GM12873 (cell line): ENCODE data around the gene ARHGEF5.

ENCODE experiments used
- TF ChIP-seq, protein P1 (sequence below): IDR thresholded peaks from 2 replicates; pipeline ENCODE4 v1.5.1; 2012; ENCODE audit warnings: low read depth, mild to moderate bottlenecking, moderate library complexity, low read length, control low read depth; ENCODE audit not compliant: insufficient read depth; ENCODE audit errors: missing control alignments

ARHGEF5 gene

DNA sequence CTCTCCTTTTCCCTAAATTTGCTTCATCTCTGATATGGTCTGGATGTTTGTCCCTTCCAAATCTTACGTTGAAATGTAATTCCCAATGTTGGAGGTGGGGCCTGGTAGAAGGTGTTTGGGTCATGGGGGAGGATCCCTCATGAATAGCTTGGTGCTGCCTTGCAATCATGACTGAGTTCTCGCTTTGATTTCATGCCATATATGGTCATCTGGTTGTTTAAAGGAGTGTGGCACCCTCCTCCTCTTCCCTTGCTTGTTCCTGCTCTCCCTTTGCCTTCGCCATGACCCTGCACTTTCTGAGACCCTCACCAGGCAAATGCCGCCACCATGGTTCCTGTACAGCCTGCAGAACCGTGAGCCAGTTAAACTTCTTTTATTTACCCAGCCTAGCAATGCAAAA is 33.7 kb downstream of the ARHGEF5 start:
- TF ChIP-seq, protein P1, sequence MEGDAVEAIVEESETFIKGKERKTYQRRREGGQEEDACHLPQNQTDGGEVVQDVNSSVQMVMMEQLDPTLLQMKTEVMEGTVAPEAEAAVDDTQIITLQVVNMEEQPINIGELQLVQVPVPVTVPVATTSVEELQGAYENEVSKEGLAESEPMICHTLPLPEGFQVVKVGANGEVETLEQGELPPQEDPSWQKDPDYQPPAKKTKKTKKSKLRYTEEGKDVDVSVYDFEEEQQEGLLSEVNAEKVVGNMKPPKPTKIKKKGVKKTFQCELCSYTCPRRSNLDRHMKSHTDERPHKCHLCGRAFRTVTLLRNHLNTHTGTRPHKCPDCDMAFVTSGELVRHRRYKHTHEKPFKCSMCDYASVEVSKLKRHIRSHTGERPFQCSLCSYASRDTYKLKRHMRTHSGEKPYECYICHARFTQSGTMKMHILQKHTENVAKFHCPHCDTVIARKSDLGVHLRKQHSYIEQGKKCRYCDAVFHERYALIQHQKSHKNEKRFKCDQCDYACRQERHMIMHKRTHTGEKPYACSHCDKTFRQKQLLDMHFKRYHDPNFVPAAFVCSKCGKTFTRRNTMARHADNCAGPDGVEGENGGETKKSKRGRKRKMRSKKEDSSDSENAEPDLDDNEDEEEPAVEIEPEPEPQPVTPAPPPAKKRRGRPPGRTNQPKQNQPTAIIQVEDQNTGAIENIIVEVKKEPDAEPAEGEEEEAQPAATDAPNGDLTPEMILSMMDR: no peak

DNA sequence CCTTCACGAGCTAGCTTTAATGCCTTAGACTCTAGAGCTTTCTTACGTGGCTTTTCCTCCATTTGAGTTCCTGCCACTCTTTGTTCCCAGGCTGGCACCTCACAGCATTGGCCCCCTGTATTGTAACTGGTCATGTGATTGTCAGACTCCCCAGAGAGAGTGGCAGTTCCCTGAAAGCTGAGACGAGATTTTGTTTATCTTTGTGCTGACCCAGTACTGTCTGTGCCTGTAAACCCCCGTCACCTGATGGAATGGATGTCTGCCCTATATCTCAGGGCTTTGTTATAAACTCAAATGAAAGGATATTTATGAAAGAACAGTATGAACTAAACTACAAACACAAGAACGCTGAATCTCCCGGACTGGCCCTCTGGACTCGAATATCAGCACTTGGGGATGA is 35.3 kb downstream of the ARHGEF5 start:
- TF ChIP-seq, protein P1: no peak

DNA sequence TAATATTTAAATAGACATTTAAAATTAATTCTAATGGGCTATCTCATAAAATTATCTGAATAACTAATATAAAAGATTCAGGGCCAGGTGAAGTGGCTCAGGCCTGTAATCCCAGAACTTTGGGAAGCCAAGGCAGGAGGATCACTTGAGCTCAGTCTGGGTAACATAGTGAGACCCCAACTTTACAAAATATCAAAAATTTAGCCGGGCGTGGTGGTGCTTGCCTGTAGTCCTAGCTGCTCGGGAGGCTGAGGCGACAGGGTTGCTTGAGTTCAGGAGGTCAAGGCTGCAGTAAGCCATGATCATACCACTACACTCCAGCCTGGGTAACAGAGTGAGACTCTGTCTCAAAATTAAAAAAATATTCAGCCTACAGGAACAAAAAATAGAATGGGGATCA is 35.8 kb downstream of the ARHGEF5 start:
- TF ChIP-seq, protein P1: no peak

DNA sequence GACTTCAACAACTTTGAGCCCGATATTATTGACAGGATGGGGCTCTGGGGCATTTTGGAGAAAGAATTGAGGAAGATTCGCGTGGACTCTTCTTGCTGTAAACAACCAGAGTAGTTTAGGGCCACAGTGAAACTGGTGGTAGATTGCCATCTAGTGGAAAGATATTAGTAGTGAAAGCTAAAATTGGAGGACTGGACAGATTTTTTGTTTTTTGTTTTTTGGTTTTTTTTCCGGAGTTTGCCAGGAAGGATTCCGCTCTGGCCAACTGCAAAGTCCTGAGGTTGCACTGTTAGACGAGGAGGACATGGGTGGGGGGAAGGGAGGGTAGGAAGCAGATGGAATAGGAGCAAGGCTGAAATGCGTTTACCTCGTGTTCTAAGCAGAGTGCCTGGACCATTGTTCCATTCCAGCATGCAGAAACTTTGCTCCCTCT is 36.6 kb downstream of the ARHGEF5 start:
- TF ChIP-seq, protein P1: peak; percentile 60

DNA sequence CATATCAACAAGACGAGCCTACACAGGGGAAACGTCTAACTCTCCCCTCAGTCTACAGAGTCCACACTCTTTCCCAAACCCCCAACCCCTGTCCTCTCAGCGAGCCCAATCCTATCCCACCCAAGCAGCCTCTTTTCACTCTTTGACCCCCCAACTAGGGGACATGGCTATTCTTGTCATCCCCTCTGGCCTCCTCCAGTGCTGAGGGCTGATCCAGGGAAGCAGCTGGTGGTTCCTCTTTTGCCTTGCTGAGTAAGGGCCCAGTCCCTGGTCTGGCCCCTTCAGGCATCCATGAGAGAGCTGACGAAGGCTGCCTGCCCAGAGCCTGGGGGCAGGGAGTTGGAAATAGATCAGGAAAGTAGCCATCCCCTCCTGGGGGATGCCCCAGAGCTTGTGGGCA is 41.9 kb downstream of the ARHGEF5 start:
- TF ChIP-seq, protein P1: no peak

DNA sequence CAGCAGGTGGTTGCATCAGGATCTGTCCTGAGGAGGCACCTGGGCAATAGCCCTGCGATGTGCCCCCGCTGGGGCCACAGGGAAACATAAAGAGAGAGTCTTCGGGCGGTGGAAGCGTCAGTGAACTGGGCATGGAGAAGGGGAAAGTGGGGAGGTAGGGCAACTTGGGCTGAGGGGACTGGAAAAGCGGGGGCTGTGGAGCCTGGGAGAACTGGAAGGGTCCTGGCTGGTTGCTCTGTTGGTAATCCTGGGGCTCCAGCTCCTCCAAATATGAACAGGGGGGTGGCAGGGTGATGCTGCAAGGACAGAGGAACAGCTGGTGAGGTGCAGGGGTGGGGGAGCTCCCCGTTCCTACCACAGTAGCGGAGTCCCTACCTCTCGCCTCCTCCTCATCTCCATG is 43.1 kb downstream of the ARHGEF5 start:
- TF ChIP-seq, protein P1: no peak

DNA sequence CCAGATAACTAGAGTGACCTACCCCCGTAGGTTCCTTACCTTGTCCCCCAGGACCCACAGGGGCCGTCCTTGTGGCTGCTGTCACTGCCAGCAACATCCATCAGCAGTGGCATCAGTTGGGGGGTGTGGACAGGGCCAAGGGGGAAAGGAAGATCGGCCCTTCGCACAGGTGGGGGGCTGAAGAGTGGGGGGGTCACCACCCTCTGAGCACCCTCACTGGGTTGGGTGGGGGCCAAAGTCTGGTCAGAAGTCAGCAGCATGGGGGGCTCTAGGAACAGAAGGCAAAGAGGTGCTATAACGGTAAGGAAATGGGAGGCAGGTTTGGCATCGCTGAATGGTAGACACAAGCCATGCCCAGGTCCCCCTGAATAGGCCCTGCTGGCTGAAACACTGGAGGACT is 43.7 kb downstream of the ARHGEF5 start:
- TF ChIP-seq, protein P1: no peak
